ENCODE measurements around the gene PPP1R15B.

Gene PPP1R15B

DNA sequence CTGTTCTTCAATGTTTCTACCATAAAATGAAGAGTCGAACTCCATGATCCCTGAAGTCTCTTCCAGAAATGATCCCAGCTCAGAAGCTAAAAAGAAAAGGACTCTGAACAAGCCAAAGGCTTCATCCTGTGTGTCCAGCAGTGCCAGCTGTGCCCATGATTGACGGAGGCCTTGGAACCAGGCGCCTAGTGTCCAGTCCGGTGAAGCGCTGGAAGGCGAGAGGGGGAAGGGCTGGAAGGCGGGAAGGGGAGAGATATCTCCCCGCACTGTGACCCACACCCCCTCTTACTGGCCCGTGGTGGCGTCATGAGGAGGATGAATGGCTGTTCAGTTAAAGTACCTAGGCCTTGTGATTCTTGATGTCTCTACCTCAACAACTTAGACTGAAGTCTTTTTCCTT is 41.4 kb downstream of the PPP1R15B start:
- H3K36me3 ChIP-seq (ENCODE audit: control insufficient read depth in 1 of 2, insufficient read depth in 2 of 2, low read length in 2 of 2), result no peaks in the 10 kb centered on the region
- no peak overlapping the region for H3K4me3 ChIP-seq (ENCODE audit: low read depth in 1 of 2, low read length in 2 of 2)
- no peaks in the 10 kb centered on the region for H3K4me1 ChIP-seq (ENCODE audit: control insufficient read depth in 1 of 2, insufficient read depth in 2 of 2, low read length in 2 of 2)
- H3K27ac ChIP-seq (ENCODE audit: low read length), result no peak overlapping the region
- no peaks in the 10 kb centered on the region for H3K27me3 ChIP-seq (ENCODE audit: low read depth, low read length)
- H3K9me3 ChIP-seq (ENCODE audit: control insufficient read depth in 1 of 2, low read length in 2 of 2), result no peaks in the 10 kb centered on the region

DNA sequence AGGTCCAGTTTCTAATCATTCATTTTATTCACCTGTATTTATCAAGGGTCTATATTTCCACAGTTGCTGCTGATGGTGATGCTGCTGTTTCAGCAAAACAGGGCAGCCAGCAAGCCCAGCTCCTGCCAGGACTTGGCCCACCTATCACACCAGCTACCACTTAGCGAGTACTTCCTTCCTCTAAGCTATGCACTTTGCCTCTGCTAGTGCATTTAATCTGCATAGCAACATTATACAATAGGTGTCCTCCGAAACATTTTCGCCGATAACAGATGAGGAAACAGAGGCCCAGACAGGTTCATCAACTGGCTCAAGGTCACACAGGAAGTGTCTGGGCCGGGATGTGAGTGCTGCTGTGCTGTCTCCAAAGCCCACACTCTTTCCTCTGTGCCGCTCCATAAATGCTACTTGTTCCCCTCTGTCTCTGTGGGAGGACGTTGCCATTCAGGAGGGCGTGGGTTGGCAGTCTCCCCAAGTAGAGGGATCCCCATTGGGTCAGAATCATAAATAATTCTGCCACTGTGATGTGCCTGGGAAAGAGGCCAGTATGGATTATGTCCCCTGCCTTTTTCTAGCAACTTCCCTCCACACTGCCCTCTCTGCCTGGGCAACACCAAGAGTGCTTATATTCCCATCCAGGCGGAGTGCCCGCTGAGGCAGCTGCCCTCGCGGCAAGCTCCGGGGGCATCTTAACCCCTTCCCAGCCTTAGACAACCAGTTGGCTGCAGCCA is 42.5 kb downstream of the PPP1R15B start:
- Histone ChIP-seq H3K36me3 (ENCODE audit: control insufficient read depth in 1 of 2, insufficient read depth in 2 of 2, low read length in 2 of 2) (no peaks in the 10 kb centered on the region), H3K27ac (ENCODE audit: low read length) (no peak overlapping the region), H3K4me3 (ENCODE audit: low read depth in 1 of 2, low read length in 2 of 2) (no peak overlapping the region)

DNA sequence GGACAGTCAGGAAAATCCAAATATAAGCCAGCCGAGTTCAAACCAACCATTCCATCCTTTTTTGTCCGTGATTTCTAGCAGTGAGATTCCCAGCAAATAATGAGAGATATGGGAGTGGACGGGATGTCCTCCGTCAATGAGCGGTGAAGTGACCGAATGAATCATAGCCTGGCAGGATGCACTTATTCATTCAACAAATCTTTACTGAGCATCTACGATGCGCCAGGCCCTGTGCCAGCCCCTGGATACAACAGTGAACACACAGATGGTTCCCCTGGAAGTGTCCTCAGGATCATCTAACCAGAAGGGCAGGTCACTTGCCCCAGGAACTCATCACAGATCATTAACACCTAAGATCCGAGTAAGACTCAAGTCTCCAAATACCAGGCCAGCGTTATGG is 43.7 kb downstream of the PPP1R15B start:
- peaks cover 0 to 5% of the 10 kb centered on the region in 2 donors for H3K4me1 ChIP-seq (ENCODE audit: control insufficient read depth in 1 of 2, insufficient read depth in 2 of 2, low read length in 2 of 2)
- no peak overlapping the region for H3K27ac ChIP-seq (ENCODE audit: low read length)
- H3K9me3 ChIP-seq (ENCODE audit: control insufficient read depth in 1 of 2, low read length in 2 of 2), result no peaks in the 10 kb centered on the region
- no peak overlapping the region for H3K4me3 ChIP-seq (ENCODE audit: low read depth in 1 of 2, low read length in 2 of 2)
- H3K27me3 ChIP-seq (ENCODE audit: low read depth, low read length), result no peaks in the 10 kb centered on the region
- no peaks in the 10 kb centered on the region for H3K36me3 ChIP-seq (ENCODE audit: control insufficient read depth in 1 of 2, insufficient read depth in 2 of 2, low read length in 2 of 2)

More for the DNA sequence above, 42.5 kb downstream of the PPP1R15B start:
- no peaks in the 10 kb centered on the region for H3K4me1 ChIP-seq (ENCODE audit: control insufficient read depth in 1 of 2, insufficient read depth in 2 of 2, low read length in 2 of 2)
- no peaks in the 10 kb centered on the region for H3K27me3 ChIP-seq (ENCODE audit: low read depth, low read length)
- no peaks in the 10 kb centered on the region for H3K9me3 ChIP-seq (ENCODE audit: control insufficient read depth in 1 of 2, low read length in 2 of 2)

DNA sequence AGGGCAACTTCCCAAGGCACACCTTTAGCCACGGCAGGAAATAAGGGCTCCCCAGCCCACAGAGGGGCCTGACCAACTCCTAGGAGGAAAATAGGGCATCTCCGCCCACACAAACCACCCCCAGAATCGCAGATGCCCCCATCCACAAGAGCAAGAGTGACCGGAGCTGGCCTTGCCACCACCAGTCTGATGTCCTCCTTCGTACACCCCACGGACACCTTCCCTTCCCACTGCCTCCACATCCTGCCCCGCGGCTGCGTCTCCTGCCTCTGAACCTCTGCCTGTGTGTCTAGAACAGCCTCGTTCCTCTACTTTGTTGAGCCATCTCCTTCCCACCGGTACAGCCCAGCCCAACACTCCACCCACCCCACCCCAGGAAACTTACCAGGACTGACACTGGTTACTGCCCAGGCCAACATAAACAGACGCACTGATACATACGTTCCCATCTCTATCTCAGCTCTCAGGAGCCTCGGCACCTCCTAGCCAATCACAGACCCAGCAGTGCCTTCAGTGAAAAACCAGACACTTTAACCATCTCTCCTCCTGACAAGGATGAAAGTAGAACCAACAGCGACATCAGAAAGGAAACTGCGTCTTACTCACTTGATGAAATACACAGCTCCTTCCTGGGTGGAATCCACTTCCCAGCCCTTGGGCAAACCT is 44.3 kb downstream of the PPP1R15B start:
- no peaks in the 10 kb centered on the region for H3K9me3 ChIP-seq (ENCODE audit: control insufficient read depth in 1 of 2, low read length in 2 of 2)

DNA sequence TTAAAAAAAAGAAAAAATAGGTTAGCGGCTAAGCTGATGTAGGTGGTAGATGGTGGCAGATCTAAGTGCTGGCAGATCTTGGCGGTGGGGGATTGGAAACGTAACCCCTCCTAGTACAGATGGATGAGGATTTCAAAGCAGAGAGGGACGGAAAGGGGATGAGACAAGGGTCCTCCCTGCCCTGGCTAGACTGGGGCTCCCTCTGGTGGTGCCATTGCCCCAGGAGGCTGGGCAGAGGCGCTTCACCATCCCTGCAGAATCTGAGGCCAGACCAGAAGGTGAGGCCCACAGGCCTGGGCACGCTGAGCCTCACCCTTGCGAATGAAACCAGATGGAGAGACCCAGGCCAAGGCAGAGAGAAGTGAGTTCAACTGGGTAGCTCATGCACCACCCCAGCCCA is 44.9 kb downstream of the PPP1R15B start:
- Histone ChIP-seq H3K4me3 (ENCODE audit: low read depth in 1 of 2, low read length in 2 of 2) (no peak overlapping the region), H3K36me3 (ENCODE audit: control insufficient read depth in 1 of 2, insufficient read depth in 2 of 2, low read length in 2 of 2) (no peaks in the 10 kb centered on the region), H3K27ac (ENCODE audit: low read length) (no peak overlapping the region), H3K27me3 (ENCODE audit: low read depth, low read length) (no peaks in the 10 kb centered on the region), H3K9me3 (ENCODE audit: control insufficient read depth in 1 of 2, low read length in 2 of 2) (no peaks in the 10 kb centered on the region), H3K4me1 (ENCODE audit: control insufficient read depth in 1 of 2, insufficient read depth in 2 of 2, low read length in 2 of 2) (peaks cover 0 to 7% of the 10 kb centered on the region in 2 donors)

More for the DNA sequence above, 44.3 kb downstream of the PPP1R15B start:
- Histone ChIP-seq H3K4me1 (ENCODE audit: control insufficient read depth in 1 of 2, insufficient read depth in 2 of 2, low read length in 2 of 2) (peaks cover 0 to 7% of the 10 kb centered on the region in 2 donors), H3K27ac (ENCODE audit: low read length) (no peak overlapping the region), H3K36me3 (ENCODE audit: control insufficient read depth in 1 of 2, insufficient read depth in 2 of 2, low read length in 2 of 2) (no peaks in the 10 kb centered on the region), H3K27me3 (ENCODE audit: low read depth, low read length) (no peaks in the 10 kb centered on the region), H3K4me3 (ENCODE audit: low read depth in 1 of 2, low read length in 2 of 2) (no peak overlapping the region)

DNA sequence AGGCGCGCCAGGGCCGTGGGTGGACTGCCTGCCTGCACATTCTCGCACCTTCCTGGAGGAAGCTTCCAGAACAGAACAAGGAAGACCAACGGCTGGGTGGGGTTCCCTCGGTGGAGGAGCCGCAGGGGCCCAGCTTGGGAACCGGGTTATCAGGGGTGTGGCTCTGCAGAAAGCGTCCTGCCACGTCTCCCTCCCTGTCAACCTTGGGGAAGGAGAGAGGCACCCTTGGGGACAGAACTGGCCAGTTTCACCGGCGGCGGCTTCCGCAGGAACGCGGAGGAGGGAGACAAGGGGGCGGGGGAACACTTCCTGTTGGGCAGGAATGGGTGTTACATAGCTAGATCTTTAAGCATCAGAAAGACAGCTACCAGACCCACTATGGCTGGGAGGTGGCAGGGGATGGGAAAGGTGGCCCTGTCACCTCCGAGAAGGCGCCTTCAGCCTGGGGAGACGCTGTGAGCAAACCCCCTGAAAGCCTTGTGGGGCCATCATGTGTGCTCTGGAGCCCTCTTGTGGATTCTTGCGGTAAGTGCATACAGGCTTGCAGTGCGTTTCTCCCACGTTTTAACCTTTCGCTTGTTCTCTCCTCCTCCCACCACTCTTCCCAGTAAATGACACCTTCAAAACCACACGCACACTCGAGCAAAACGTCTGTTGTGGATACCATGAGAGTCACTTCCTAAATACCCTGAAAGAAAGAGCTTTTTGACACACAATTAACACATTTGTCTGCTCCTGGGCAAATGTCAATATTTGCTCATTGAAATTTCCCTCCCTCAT is 48.1 kb downstream of the PPP1R15B start:
- H3K4me1 ChIP-seq (ENCODE audit: control insufficient read depth in 1 of 2, insufficient read depth in 2 of 2, low read length in 2 of 2), result peaks cover 0 to 16% of the 10 kb centered on the region in 2 donors
- no peaks in the 10 kb centered on the region for H3K27me3 ChIP-seq (ENCODE audit: low read depth, low read length)
- H3K9me3 ChIP-seq (ENCODE audit: control insufficient read depth in 1 of 2, low read length in 2 of 2), result no peaks in the 10 kb centered on the region
- peak overlapping the region; percentile 54 for H3K27ac ChIP-seq (ENCODE audit: low read length)
- no peaks in the 10 kb centered on the region for H3K36me3 ChIP-seq (ENCODE audit: control insufficient read depth in 1 of 2, insufficient read depth in 2 of 2, low read length in 2 of 2)
- H3K4me3 ChIP-seq (ENCODE audit: low read depth in 1 of 2, low read length in 2 of 2), result peak overlapping the region; percentile 62 to 67

DNA sequence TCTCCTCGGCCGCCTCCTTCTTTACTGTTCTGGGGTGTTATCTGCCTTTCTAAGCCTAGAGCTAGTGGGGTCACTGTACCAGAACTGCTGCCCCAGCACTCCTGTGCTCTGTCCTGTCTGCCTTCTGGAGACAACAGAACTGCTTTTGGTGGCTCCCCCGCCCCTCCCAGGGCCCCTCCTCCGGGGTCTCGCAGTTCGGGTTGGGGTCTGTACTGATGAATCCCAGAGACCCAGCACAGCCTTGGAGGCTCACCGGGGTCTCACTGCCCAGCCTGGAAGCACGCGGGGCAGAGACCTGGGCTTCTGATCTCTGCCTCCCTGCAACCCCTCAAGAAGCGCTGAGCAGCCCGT is 48.7 kb downstream of the PPP1R15B start:
- Histone ChIP-seq H3K4me3 (ENCODE audit: low read depth in 1 of 2, low read length in 2 of 2) (peak overlapping the region; percentile 62 to 67), H3K27ac (ENCODE audit: low read length) (peak overlapping the region; percentile 54), H3K27me3 (ENCODE audit: low read depth, low read length) (no peaks in the 10 kb centered on the region), H3K36me3 (ENCODE audit: control insufficient read depth in 1 of 2, insufficient read depth in 2 of 2, low read length in 2 of 2) (no peaks in the 10 kb centered on the region), H3K4me1 (ENCODE audit: control insufficient read depth in 1 of 2, insufficient read depth in 2 of 2, low read length in 2 of 2) (peaks cover 0 to 16% of the 10 kb centered on the region in 2 donors), H3K9me3 (ENCODE audit: control insufficient read depth in 1 of 2, low read length in 2 of 2) (no peaks in the 10 kb centered on the region)

DNA sequence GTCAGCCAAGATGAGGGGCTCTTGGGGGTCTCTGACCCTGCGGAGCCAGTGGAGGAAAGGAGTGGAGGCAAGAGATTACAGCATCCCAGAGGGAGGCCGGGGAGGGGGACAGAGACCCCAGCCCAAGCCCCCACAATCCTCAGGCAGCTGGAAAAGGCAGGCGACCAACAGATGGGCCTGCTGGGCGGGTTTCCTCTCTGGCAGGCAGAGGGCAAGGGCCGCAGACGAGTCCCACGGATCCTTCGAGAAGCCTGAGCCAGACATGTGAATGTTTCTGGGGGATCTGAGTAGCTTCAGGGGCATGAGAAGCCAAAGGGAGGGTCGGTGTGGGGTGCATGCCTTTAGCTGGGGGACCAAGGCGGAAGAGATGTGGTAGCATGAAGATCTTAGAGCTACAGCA is 49.8 kb downstream of the PPP1R15B start:
- Histone ChIP-seq H3K27ac (ENCODE audit: low read length) (no peak overlapping the region), H3K4me3 (ENCODE audit: low read depth in 1 of 2, low read length in 2 of 2) (no peak overlapping the region), H3K27me3 (ENCODE audit: low read depth, low read length) (no peaks in the 10 kb centered on the region), H3K36me3 (ENCODE audit: control insufficient read depth in 1 of 2, insufficient read depth in 2 of 2, low read length in 2 of 2) (no peaks in the 10 kb centered on the region), H3K9me3 (ENCODE audit: control insufficient read depth in 1 of 2, low read length in 2 of 2) (no peaks in the 10 kb centered on the region), H3K4me1 (ENCODE audit: control insufficient read depth in 1 of 2, insufficient read depth in 2 of 2, low read length in 2 of 2) (peaks cover 0 to 16% of the 10 kb centered on the region in 2 donors)

DNA sequence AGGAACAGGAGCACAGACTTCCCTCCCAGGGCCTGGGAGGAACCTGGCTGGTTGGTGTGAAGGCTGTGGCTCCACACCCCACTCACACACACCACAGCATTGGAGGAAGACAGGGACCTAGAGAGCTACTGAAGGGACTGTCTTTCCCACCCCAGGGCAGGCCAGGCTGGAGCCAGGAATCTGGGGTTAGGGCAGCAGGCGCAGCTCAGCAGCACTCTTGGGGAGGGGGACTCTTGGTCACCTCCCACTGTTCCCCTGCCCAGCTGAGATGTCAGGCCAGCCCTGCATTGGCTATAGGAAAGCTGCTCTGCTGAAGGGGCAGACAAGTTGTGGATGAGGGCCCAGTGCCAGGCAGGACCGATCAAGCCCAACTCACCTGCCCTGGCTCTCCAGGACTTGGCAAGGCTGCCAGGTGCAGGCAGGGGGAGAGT is 50.3 kb downstream of the PPP1R15B start:
- Histone ChIP-seq H3K36me3 (ENCODE audit: control insufficient read depth in 1 of 2, insufficient read depth in 2 of 2, low read length in 2 of 2) (no peaks in the 10 kb centered on the region), H3K27ac (ENCODE audit: low read length) (no peak overlapping the region), H3K4me1 (ENCODE audit: control insufficient read depth in 1 of 2, insufficient read depth in 2 of 2, low read length in 2 of 2) (peaks cover 0 to 16% of the 10 kb centered on the region in 2 donors), H3K4me3 (ENCODE audit: low read depth in 1 of 2, low read length in 2 of 2) (no peak overlapping the region), H3K9me3 (ENCODE audit: control insufficient read depth in 1 of 2, low read length in 2 of 2) (no peaks in the 10 kb centered on the region), H3K27me3 (ENCODE audit: low read depth, low read length) (no peaks in the 10 kb centered on the region)

DNA sequence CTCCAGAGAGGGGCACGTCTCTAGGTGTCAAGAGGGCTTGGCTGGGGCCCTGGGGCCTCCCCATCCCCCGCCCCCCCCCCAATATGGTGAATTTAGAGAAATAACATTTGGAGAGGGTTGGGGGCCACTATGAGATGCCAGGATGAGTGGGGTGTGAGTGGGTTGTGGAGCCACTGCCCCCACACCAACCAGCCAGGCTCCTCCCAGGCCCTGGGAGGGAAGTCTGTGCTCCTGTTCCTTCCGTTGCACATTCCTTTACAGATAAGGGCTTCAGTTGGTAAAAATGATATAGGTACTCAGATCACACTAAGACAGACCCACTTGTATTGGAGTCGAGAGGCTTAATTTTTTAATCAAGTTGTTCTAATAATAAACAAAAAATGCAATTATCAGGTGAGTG is 51.3 kb downstream of the PPP1R15B start:
- Histone ChIP-seq H3K27ac (ENCODE audit: low read length) (no peak overlapping the region), H3K4me3 (ENCODE audit: low read depth in 1 of 2, low read length in 2 of 2) (no peak overlapping the region), H3K27me3 (ENCODE audit: low read depth, low read length) (no peaks in the 10 kb centered on the region), H3K4me1 (ENCODE audit: control insufficient read depth in 1 of 2, insufficient read depth in 2 of 2, low read length in 2 of 2) (peaks cover 0 to 16% of the 10 kb centered on the region in 2 donors), H3K9me3 (ENCODE audit: control insufficient read depth in 1 of 2, low read length in 2 of 2) (no peaks in the 10 kb centered on the region), H3K36me3 (ENCODE audit: control insufficient read depth in 1 of 2, insufficient read depth in 2 of 2, low read length in 2 of 2) (no peaks in the 10 kb centered on the region)

DNA sequence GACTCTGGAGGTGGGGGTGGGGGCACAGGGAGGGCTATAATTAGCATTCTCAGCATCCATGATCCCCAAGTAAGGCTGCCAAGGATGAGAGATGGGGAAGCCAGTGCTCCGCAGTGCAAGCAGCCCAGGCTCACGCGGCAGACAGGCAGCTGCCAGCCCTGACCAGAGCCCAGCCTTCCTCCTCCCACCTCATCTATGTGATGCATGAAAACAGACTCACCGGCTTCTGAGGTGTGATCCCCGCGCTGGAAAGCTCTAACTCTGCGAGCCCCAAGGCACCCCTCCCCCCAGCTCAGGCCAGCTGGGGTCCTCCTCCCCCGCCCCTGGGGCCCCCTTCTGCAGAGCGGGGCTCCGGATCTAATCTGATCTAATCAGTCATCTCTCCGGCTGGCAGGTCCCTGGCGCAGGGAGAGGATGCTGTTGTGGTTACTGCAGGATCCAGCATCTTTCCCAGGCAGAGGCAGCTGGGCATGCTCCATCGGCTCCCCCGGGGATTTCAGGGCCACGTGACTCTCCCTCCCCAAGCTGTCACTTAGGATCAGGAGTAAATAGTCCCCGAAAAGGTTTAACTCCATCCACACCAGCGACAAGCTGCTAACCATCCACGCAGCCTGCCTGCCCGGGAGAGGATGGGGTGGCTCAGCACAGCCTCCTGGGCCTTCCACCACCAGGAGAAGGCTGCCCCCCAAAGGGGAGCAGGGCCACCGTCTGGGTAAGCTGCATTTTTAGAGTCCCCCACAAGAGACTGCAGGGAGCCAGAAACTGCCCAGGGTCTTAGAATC is 52.0 kb downstream of the PPP1R15B start, which contains the start of gene PLEKHA6:
Gene PLEKHA6, minus strand, starts transcription at position 456 of the 782 bp plus-strand sequence. CDS start 86,202 bp downstream, outside the sequence.
- no peaks in the 10 kb centered on the region for H3K9me3 ChIP-seq (ENCODE audit: control insufficient read depth in 1 of 2, low read length in 2 of 2)
- no peaks in the 10 kb centered on the region for H3K27me3 ChIP-seq (ENCODE audit: low read depth, low read length)
- peaks cover 0 to 16% of the 10 kb centered on the region in 2 donors for H3K4me1 ChIP-seq (ENCODE audit: control insufficient read depth in 1 of 2, insufficient read depth in 2 of 2, low read length in 2 of 2)
- H3K36me3 ChIP-seq (ENCODE audit: control insufficient read depth in 1 of 2, insufficient read depth in 2 of 2, low read length in 2 of 2), result no peaks in the 10 kb centered on the region
- peak within 1 kb of the TSS in 1 of 2 donors; percentile 20 for H3K4me3 ChIP-seq (ENCODE audit: low read depth in 1 of 2, low read length in 2 of 2)
- H3K27ac ChIP-seq (ENCODE audit: low read length), result no peak within 1 kb of the TSS

All from muscle layer of duodenum (tissue), 2 donors.